HG03457 (cell line): ENCODE measurements around the gene TOMM7.
"Not testable (repeated sequence)": the region's sequence is repeated elsewhere in the genome, so short reads cannot be mapped to it uniquely, and the experiment has no call there.

Source experiments
- ATAC-seq: cut with Tn5 transposase; IDR thresholded peaks from one replicate; pipeline ENCODE4 v1.9.1; 2021; ENCODE audit warnings: moderate number of reproducible peaks; ENCODE audit not compliant: unreplicated experiment

TOMM7 gene

GRCh38 chr7:22854158-22855048 lies 31.8 kb upstream of the TOMM7 start:
- ATAC-seq: peak; percentile 72

DNA sequence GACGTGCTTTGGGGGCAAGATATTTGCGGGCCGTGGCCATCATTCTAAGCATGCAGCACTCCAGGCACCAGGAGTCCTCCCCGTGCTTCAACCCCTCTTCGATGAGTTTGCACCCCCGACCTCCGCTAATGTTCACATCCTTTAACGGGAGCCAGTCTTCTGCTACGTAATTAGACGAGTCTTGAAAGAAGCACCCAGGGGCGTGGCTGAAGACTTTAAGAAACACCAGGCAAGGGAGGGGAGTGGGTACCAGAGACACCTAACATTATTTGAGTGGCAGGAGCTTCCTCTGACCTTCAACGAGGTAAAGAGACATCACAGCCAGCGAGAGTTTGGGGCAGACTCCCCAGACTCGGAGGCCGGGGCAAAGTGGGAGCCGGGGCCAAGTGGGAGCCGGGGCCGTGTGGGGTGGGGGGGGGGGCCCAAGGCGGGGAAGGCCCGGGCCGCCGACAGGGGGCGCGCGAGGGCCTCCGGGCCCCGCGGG lies 31.1 kb upstream of the TOMM7 start:
- peak; percentile 25 for ATAC-seq

GRCh38 chr7:22853138-22853537 lies 30.5 kb upstream of the TOMM7 start:
- no peak for ATAC-seq

DNA sequence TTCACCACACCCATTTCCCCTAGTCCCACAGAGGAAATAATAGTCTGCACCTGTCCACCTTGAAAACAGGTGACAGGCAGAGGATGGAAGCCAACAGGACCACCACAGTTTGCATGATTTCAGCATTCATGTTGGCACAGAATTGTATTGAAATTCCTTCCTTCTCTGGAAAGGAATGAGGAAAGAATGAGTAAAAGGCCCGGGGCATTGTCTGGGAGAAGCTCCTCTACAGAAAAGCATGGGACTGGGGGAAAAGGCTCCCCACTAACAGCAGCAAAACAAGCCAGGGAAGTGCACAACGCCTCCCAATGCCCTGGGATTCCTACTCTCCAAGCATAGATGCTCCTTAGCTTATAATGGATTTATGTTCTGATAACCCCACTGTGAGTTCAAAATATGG lies 28.5 kb upstream of the TOMM7 start:
- ATAC-seq: no peak

- not testable (repeated sequence) for ATAC-seq
These were observed 27.7 kb upstream of the TOMM7 start for GRCh38 chr7:22850394-22850793.

GRCh38 chr7:22849662-22850061 lies 27.0 kb upstream of the TOMM7 start:
- ATAC-seq: no peak

- no peak for ATAC-seq
These were observed 26.5 kb upstream of the TOMM7 start for GRCh38 chr7:22849172-22849571.

DNA sequence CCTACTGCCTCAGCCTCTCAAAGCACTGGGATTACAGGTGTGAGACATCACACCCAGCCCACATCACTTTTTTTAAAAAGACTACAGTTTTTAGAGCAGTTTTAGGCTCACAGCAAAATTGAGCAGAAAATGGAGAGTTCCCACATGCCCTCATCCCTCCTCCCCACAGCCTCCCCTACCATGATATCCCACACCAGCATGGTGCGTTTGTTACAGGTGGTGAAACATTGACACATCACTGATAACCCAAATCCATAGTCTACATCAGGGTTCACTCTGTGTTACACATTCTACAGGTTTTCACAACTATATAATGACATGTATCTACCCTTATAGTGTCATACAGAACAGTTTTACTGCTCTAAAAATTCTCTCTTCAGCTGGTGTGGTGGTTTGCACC lies 24.3 kb upstream of the TOMM7 start:
- no peak for ATAC-seq

GRCh38 chr7:22845221-22845834 lies 22.7 kb upstream of the TOMM7 start:
- no peak for ATAC-seq

- no peak for ATAC-seq
These were observed 21.1 kb upstream of the TOMM7 start for GRCh38 chr7:22843681-22844309.

GRCh38 chr7:22842973-22843372 lies 20.3 kb upstream of the TOMM7 start:
- no peak for ATAC-seq

DNA sequence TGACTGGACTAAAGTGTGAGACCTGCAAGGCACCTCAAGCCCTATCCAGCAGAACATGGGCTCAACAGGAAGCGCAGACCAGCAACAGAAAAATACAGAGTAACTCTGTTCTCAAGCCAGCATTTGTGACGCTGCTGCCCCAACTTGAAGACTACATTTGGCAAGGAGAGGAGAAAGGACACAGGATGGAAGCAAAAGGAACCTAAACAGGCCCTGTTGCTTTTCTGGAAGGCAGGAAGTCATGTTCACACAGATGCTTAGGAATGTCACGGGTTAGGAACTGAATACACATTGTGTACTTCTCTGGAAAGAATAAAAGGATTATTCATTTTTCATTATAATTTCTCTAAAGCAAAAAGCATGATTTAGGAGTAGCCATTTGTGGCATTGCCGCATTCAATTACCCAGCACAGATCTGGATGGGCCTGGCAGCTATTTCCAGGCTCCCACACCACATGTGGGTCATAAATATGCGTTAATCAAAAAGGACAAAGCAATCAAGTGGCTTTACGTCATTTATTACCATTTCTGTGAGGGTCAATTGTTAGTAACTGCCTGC lies 19.8 kb upstream of the TOMM7 start:
- ATAC-seq: no peak

DNA sequence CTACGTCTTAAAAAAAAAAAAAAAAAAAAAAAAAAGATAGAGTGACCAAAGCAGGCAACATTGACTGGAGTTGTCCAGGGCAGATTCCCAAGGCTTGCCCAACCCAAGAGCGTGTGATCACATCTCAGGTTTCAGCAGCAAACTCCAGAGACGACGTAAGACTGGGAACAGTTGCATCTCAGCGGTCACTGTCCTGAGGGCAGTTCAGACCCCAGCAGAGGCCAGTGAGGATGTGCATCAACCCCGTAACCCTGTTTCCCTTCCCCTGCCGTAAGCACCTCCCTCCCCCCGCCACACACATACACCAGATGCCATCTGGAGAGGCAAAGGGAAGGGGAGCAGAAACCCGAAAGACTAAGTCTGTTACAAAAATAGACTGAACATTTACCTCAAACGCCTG lies 19.3 kb upstream of the TOMM7 start:
- ATAC-seq: no peak

DNA sequence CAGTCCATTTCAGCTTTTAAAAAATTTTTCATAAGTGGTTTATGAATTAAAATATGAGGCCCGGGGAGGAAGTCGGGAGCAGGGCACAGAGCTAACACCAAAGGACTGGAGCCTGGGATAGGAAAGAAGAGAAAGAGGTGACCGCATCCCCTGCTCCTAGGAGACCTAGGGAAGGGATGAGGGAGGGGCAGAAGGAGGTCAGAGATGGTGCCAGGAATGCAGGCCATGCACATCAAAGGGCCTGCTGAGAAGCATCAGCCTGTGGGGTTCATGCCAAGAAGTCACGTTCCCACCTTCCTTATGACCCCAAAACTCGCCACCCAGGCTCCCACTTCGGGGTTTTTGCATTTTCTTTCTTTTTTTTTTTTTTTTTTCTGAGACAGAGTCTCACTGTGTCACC lies 14.7 kb upstream of the TOMM7 start:
- no peak for ATAC-seq

DNA sequence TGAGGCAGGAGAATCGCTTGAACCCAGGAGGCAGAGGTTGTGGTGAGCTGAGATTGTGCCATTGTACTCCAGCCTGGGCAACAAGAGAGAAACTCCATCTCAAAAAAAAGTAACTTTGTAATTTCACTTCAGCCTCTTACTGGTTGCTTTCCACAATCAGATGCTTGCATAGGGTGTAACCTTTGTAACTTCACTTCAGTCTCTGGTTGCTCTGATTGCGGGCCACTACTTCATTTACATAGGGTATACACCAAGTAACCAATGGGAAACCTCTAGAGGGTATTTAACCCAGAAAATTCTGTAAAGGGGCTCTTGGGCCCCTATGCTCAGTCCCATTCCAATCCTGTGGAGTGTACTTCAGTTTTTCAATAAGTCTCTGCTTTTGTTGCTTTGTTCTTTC lies 13.9 kb upstream of the TOMM7 start:
- not testable (repeated sequence) for ATAC-seq

- no peak for ATAC-seq
These were observed 11.3 kb upstream of the TOMM7 start for GRCh38 chr7:22833957-22834356.

- no peak for ATAC-seq
These were observed 10.6 kb upstream of the TOMM7 start for GRCh38 chr7:22833113-22833855.

DNA sequence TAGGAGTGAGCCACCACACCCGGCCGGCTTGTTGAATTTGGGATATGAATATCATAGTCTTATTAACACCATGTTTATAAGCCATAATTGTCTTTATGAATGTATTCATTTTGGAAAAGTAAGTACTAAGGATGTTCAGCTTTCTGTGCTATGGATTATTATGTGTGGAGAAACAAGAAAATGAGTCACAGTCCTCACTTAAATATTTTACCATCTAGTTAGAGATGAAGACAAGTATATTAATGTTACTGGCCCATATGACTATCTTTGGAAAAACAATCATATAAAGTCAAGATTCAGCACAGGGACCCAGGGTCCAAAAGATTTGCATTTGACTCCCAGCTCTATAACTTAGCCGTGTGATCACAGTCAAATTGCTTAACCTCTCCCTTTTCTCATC lies 9.8 kb upstream of the TOMM7 start:
- no peak for ATAC-seq

- no peak for ATAC-seq
These were observed 9.1 kb upstream of the TOMM7 start for GRCh38 chr7:22831602-22832305.

- no peak for ATAC-seq
These were observed 4.9 kb upstream of the TOMM7 start for GRCh38 chr7:22827563-22827962.
